HAP-1 (cell line): ENCODE measurements around the gene RETREG2.
A peak's percentile ranks its signal among the peaks of the same experiment; 100 is the strongest.
"Not testable (repeated sequence)": the region's sequence is repeated elsewhere in the genome, so short reads cannot be mapped to it uniquely, and the experiment has no call there.

Experiments
- DNase-seq, 2 experiments: peaks; one replicate each; pipeline ENCODE4 v3.0.0-alpha.2; 2016 to 2020; ENCODE audit warnings: low spot score in 2 of 2
- H3K27me3 ChIP-seq: fragments of 250-450 bp; sonication (Bioruptor Pico); 2 replicates; pipeline ENCODE4 v1.5.1; 2020; ENCODE audit warnings: low read depth, mild to moderate bottlenecking, moderate library complexity
- H3K36me3 ChIP-seq: fragments of 250-450 bp; sonication (Bioruptor Pico); replicated peaks from 2 replicates; pipeline ENCODE4 v1.5.1; 2020; ENCODE audit warnings: mild to moderate bottlenecking
- H3K4me1 ChIP-seq: fragments of 250-450 bp; sonication (Bioruptor Pico); 2 replicates; pipeline ENCODE4 v1.5.1; 2020; ENCODE audit warnings: mild to moderate bottlenecking
- H3K4me3 ChIP-seq: fragments of 250-450 bp; sonication (Bioruptor Pico); 2 replicates; pipeline ENCODE4 v1.5.1; 2020; ENCODE audit warnings: mild to moderate bottlenecking, moderate library complexity
- H3K9me3 ChIP-seq: fragments of 250-450 bp; sonication (Bioruptor Pico); 2 replicates; pipeline ENCODE4 v1.5.1; 2020; ENCODE audit warnings: mild to moderate bottlenecking, moderate library complexity
- in situ Hi-C: fragments of 300-500 bp; cut with MboI; formaldehyde crosslinking; loops from 3 replicates; pipeline ENCODE4 v1.14.3; 2020; ENCODE audit warnings: low sequenced_read_pairs, inconsistent platforms, mixed read lengths

The RETREG2 gene

GRCh38 chr2:219184121-219184520 is 6.0 kb downstream of the RETREG2 start:
- Histone ChIP-seq H3K36me3 (peaks cover 35% of the 10 kb centered on the region), H3K9me3 (no peaks in the 10 kb centered on the region), H3K4me3 (no peak overlapping the region), H3K4me1 (no peaks in the 10 kb centered on the region), H3K27me3 (no peaks in the 10 kb centered on the region)
- no peak for DNase-seq
- in situ Hi-C loops, result no loop called here

GRCh38 chr2:219186754-219187456 is 8.8 kb downstream of the RETREG2 start:
- Histone ChIP-seq H3K4me1 (no peaks in the 10 kb centered on the region), H3K27me3 (no peaks in the 10 kb centered on the region), H3K36me3 (peaks cover 20% of the 10 kb centered on the region), H3K4me3 (no peak overlapping the region), H3K9me3 (no peaks in the 10 kb centered on the region)
- in situ Hi-C loops, result no loop called here
- DNase-seq, result no peak

GRCh38 chr2:219197388-219197787 is 19.3 kb downstream of the RETREG2 start:
- no peak for DNase-seq
- no peaks in the 10 kb centered on the region for H3K36me3 ChIP-seq
- in situ Hi-C loops, result no loop called here

DNA sequence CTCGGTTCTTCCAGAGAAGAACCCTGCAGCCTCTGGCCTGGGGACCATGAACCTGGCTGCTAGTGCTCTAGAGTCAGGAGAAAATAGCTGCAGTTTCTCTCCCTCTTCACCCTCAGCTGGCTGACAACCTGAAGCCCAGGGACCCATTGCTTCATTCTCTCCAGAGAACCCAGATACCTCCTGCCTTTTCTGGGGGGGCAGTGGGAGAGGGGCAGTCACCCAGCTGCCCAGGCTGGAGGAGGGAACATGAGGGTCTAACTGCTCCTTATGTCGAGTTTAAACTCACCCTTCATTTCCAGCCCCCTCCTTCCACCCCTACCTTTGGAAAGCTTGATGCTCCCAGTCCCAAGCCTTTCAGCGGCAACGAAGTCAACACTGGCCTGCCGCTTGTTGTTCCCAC is 20.9 kb downstream of the RETREG2 start:
- Histone ChIP-seq H3K36me3 (no peaks in the 10 kb centered on the region), H3K27me3 (no peaks in the 10 kb centered on the region), H3K9me3 (no peaks in the 10 kb centered on the region), H3K4me3 (no peak overlapping the region), H3K4me1 (no peaks in the 10 kb centered on the region)
- no peak for DNase-seq
- in situ Hi-C loops, result no loop called here

More at GRCh38 chr2:219197388-219197787, 19.3 kb downstream of the RETREG2 start:
- Histone ChIP-seq H3K4me3 (no peak overlapping the region), H3K4me1 (no peaks in the 10 kb centered on the region), H3K9me3 (no peaks in the 10 kb centered on the region), H3K27me3 (no peaks in the 10 kb centered on the region)

- in situ Hi-C loops, result no loop called here
- Histone ChIP-seq H3K4me1 (no peaks in the 10 kb centered on the region), H3K9me3 (0 out of 2 replicates have a peak, but pooled peaks cover 2% of the 10 kb centered on the region), H3K4me3 (no peak overlapping the region), H3K27me3 (no peaks in the 10 kb centered on the region), H3K36me3 (no peaks in the 10 kb centered on the region)
- DNase-seq, result no peak
Measured at GRCh38 chr2:219199470-219200211, 21.6 kb downstream of the RETREG2 start.

DNA sequence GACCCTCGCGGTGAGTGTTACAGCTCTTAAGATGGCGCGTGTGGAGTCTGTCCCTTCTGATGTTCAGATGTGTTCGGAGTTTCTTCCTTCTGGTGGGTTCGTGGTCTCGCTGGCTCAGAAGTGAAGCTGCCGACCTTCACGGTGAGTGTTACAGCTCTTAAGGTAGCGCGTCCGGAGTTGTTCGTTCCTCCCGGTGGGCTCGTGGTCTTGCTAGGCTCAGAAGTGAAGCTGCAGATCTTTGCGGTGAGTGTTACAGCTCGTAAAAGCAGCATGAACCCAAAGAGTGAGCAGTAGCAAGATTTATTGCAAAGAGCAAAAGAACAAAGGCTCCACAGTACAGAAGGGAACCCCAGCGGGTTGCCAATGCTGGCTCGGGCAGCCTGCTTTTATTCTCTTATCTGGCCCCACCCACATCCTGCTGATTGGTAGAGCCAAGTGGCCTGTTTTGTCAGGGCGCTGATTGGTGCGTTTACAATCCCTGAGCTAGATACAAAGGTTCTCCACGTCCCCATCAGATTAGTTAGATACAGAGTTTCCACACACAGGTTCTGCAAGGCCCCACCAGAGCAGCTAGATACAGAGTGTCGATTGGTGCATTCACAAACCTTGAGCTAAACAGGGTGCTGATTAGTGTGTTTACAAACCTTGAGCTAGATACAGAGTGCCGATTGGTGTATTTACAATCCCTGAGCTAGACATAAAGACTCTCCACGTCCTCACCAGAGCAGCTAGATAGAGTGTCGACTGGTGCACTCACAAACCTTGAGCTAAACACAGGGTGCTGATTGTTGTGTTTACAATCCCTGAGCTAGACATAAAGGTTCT is 22.6 kb downstream of the RETREG2 start:
- in situ Hi-C loops, H3K27me3 ChIP-seq, H3K4me1 ChIP-seq, H3K9me3 ChIP-seq, H3K4me3 ChIP-seq, H3K36me3 ChIP-seq: not testable (repeated sequence)
- peak in 1 of 2 experiments; percentile 14 for DNase-seq

DNA sequence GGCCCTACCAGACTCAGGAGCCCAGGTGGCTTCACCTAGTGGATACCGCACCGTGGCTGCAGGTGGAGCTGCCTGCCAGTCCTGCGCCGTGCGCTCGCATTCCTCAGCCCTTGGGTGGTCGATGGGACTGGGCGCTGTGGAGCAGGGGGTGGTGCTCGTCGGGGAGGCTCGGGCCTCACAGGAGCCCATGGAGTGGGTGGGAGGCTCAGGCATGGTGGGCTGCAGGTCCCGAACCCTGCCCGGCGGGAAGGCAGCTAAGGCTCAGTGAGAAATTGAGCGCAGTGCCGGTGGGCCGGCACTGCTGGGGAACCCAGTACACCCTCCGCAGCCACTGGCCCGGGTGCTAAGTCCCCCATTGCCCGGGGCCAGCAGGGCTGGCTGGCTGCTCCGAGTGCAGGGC is 23.3 kb downstream of the RETREG2 start:
- H3K4me1 ChIP-seq, DNase-seq, H3K27me3 ChIP-seq, in situ Hi-C loops, H3K36me3 ChIP-seq, H3K4me3 ChIP-seq, H3K9me3 ChIP-seq: not testable (repeated sequence)

GRCh38 chr2:219204425-219205164 is 26.5 kb downstream of the RETREG2 start:
- Histone ChIP-seq H3K36me3 (peaks cover 8% of the 10 kb centered on the region; the same call in 1 of the 2 replicates), H3K4me3 (no peak overlapping the region), H3K4me1 (peaks cover 11% of the 10 kb centered on the region), H3K9me3 (0 out of 2 replicates have a peak, but pooled peaks cover 2% of the 10 kb centered on the region), H3K27me3 (no peaks in the 10 kb centered on the region)
- DNase-seq, result no peak
- in situ Hi-C loops, result no loop called here

DNA sequence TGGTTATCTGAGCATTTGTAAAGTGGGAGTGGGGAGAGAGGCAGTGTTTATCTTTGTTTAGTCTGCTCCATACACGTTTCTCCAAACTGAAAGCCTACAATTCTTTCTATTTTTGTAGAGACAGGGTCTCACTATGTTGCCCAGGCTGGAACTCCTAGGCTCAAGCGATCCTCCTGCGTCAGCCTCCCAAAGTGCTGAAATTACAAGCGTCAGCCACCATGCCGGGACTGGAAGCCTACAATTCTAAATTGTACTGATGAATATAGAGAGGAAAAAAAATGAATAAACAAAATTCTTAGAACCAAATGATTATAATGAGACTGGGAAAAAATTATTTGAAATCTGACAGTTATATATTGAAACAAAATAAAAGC is 27.1 kb downstream of the RETREG2 start:
- no peak overlapping the region for H3K4me3 ChIP-seq
- in situ Hi-C loops, result no loop called here

DNA sequence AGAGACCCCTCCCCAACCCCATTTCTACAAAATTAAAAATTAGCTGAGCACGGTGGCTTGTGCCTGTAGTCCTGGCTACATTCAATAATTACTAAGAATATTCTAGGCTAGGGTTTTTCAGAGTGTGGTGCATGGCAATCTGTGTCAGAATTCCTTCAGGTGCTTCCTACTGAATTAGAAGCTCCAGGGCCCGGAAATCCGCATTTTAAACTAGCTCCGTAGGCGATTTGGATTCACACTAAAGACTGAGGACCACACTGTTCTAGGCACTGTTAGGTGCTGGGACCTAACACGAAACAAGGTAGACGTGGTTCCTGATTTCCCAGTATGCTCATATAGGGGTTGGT is 27.9 kb downstream of the RETREG2 start:
- Histone ChIP-seq H3K9me3 (0 out of 2 replicates have a peak, but pooled peaks cover 2% of the 10 kb centered on the region), H3K27me3 (no peaks in the 10 kb centered on the region), H3K4me1 (peaks cover 11% of the 10 kb centered on the region), H3K36me3 (peaks cover 8% of the 10 kb centered on the region; the same call in 1 of the 2 replicates), H3K4me3 (peak overlapping the region; percentile 65)
- in situ Hi-C loops, result no loop called here
- no peak for DNase-seq

More for the DNA sequence above, 27.1 kb downstream of the RETREG2 start:
- H3K36me3 ChIP-seq, result peaks cover 8% of the 10 kb centered on the region; the same call in 1 of the 2 replicates
- H3K4me1 ChIP-seq, result peaks cover 11% of the 10 kb centered on the region
- H3K27me3 ChIP-seq, result no peaks in the 10 kb centered on the region
- DNase-seq, result peak in 1 of 2 experiments; percentile 2
- 0 out of 2 replicates have a peak, but pooled peaks cover 2% of the 10 kb centered on the region for H3K9me3 ChIP-seq

- H3K4me3 ChIP-seq, result peak within 1 kb of the TSS; percentile 65
- in situ Hi-C loops, result no loop called here
- peaks cover 8% of the 10 kb centered on the region; the same call in 1 of the 2 replicates for H3K36me3 ChIP-seq
- DNase-seq, result peak; percentile 88 to 95
- peaks cover 11% of the 10 kb centered on the region for H3K4me1 ChIP-seq
- no peaks in the 10 kb centered on the region for H3K27me3 ChIP-seq
- 0 out of 2 replicates have a peak, but pooled peaks cover 2% of the 10 kb centered on the region for H3K9me3 ChIP-seq
Measured at GRCh38 chr2:219206328-219207133, 28.5 kb downstream of the RETREG2 start, which contains the start of gene ZFAND2B. TSS of gene ZFAND2B (plus strand) at chr2:219206782. CDS start at chr2:219206988, 206 bp downstream.

- H3K4me3 ChIP-seq, result peak overlapping the region; percentile 65
- H3K36me3 ChIP-seq, result peaks cover 8% of the 10 kb centered on the region; the same call in 1 of the 2 replicates
- in situ Hi-C loops, result no loop called here
- 0 out of 2 replicates have a peak, but pooled peaks cover 2% of the 10 kb centered on the region for H3K9me3 ChIP-seq
- H3K27me3 ChIP-seq, result no peaks in the 10 kb centered on the region
- peaks cover 11% of the 10 kb centered on the region for H3K4me1 ChIP-seq
- no peak for DNase-seq
Measured at GRCh38 chr2:219207134-219207883, 29.2 kb downstream of the RETREG2 start.
